Measurements from ENCODE around the gene ABLIM2. TPM values are rescaled to one million over a fixed set of nuclear protein-coding genes. Genes with fewer than 3 reads are reported as not detected.

The ABLIM2 gene
- polyA plus RNA-seq, 4 donors: 6.2 to 8.4 (median 6.8) TPM

GRCh38 chr4:8037150-8037769 lies 121.4 kb downstream of the ABLIM2 start:
- DNase-seq (ENCODE audit: low read depth in 4 of 4, low spot score in 2 of 4): no peak

- no peak for DNase-seq (ENCODE audit: low read depth in 4 of 4, low spot score in 2 of 4)
Measured at GRCh38 chr4:8035371-8035780, 123.2 kb downstream of the ABLIM2 start.

- DNase-seq (ENCODE audit: low read depth in 4 of 4, low spot score in 2 of 4): no peak
Measured at GRCh38 chr4:8033829-8034528, 124.6 kb downstream of the ABLIM2 start.

- DNase-seq (ENCODE audit: low read depth in 4 of 4, low spot score in 2 of 4): no peak
Measured at GRCh38 chr4:8033067-8033755, 125.4 kb downstream of the ABLIM2 start.

- no peak for DNase-seq (ENCODE audit: low read depth in 4 of 4, low spot score in 2 of 4)
Measured at GRCh38 chr4:8032381-8032780, 126.2 kb downstream of the ABLIM2 start.

GRCh38 chr4:8030121-8030781 lies 128.4 kb downstream of the ABLIM2 start:
- DNase-seq (ENCODE audit: low read depth in 4 of 4, low spot score in 2 of 4): no peak

- DNase-seq (ENCODE audit: low read depth in 4 of 4, low spot score in 2 of 4): no peak
Measured at GRCh38 chr4:8029689-8030088, 128.9 kb downstream of the ABLIM2 start.

- no peak for DNase-seq (ENCODE audit: low read depth in 4 of 4, low spot score in 2 of 4)
Measured at GRCh38 chr4:8028884-8029568, 129.6 kb downstream of the ABLIM2 start.

GRCh38 chr4:8028368-8028767 lies 130.2 kb downstream of the ABLIM2 start:
- no peak for DNase-seq (ENCODE audit: low read depth in 4 of 4, low spot score in 2 of 4)

GRCh38 chr4:8026453-8026852 lies 132.2 kb downstream of the ABLIM2 start:
- DNase-seq (ENCODE audit: low read depth in 4 of 4, low spot score in 2 of 4): no peak

GRCh38 chr4:8025668-8026067 lies 132.9 kb downstream of the ABLIM2 start:
- no peak for DNase-seq (ENCODE audit: low read depth in 4 of 4, low spot score in 2 of 4)

GRCh38 chr4:8024073-8024786 lies 134.4 kb downstream of the ABLIM2 start:
- DNase-seq (ENCODE audit: low read depth in 4 of 4, low spot score in 2 of 4): no peak

- no peak for DNase-seq (ENCODE audit: low read depth in 4 of 4, low spot score in 2 of 4)
Measured at GRCh38 chr4:8023696-8024033, 134.9 kb downstream of the ABLIM2 start.

GRCh38 chr4:8022767-8023695 lies 135.6 kb downstream of the ABLIM2 start:
- no peak for DNase-seq (ENCODE audit: low read depth in 4 of 4, low spot score in 2 of 4)

- no peak for DNase-seq (ENCODE audit: low read depth in 4 of 4, low spot score in 2 of 4)
Measured at GRCh38 chr4:8021796-8022195, 136.8 kb downstream of the ABLIM2 start.

- no peak for DNase-seq (ENCODE audit: low read depth in 4 of 4, low spot score in 2 of 4)
Measured at GRCh38 chr4:8019396-8020365, 138.9 kb downstream of the ABLIM2 start.

GRCh38 chr4:8016527-8016926 lies 142.1 kb downstream of the ABLIM2 start:
- DNase-seq (ENCODE audit: low read depth in 4 of 4, low spot score in 2 of 4): no peak

GRCh38 chr4:8015512-8015911 lies 143.1 kb downstream of the ABLIM2 start:
- DNase-seq (ENCODE audit: low read depth in 4 of 4, low spot score in 2 of 4): no peak
